HEK293 (cell line): Measurements from ENCODE around the gene CAP1.

ENCODE experiments used
- PRDM4 ChIP-seq: fragments of 450-650 bp; formaldehyde crosslinking; IDR thresholded peaks from 2 replicates; pipeline ENCODE4 v1.5.1; 2017; ENCODE audit warnings: missing biosample characterization, missing genetic modification characterization
- SALL2 ChIP-seq: fragments of 450-650 bp; formaldehyde crosslinking; IDR thresholded peaks from 2 replicates; pipeline ENCODE4 v1.5.0; 2017; ENCODE audit warnings: missing biosample characterization, mild to moderate bottlenecking, missing genetic modification characterization, borderline replicate concordance
- SCRT2 ChIP-seq: fragments of 450-650 bp; formaldehyde crosslinking; IDR thresholded peaks from 2 replicates; pipeline ENCODE4 v1.5.1; 2016; ENCODE audit warnings: missing biosample characterization, missing genetic modification characterization
- SETDB1 ChIP-seq: IDR thresholded peaks from one replicate; pipeline ENCODE4 v1.6.1; 2017; ENCODE audit warnings: mild to moderate bottlenecking, low read length, moderate library complexity, mixed read lengths; ENCODE audit not compliant: insufficient read length
- SP2 ChIP-seq: fragments of 450-650 bp; formaldehyde crosslinking; IDR thresholded peaks from 2 replicates; pipeline ENCODE4 v1.5.1; 2016; ENCODE audit warnings: missing biosample characterization, missing genetic modification characterization
- SP3 ChIP-seq: fragments of 450-650 bp; formaldehyde crosslinking; IDR thresholded peaks from 2 replicates; pipeline ENCODE4 v1.5.1; 2016; ENCODE audit warnings: missing biosample characterization, missing genetic modification characterization
- SP7 ChIP-seq: fragments of 450-650 bp; formaldehyde crosslinking; IDR thresholded peaks from 2 replicates; pipeline ENCODE4 v1.5.1; 2016; ENCODE audit warnings: missing biosample characterization, missing genetic modification characterization
- TCF7L2 ChIP-seq: IDR thresholded peaks from 2 replicates; pipeline ENCODE4 v1.6.1; 2011; ENCODE audit warnings: low read depth, mild to moderate bottlenecking, inconsistent platforms, low read length, moderate library complexity, borderline replicate concordance
- TSHZ1 ChIP-seq: fragments of 450-650 bp; formaldehyde crosslinking; IDR thresholded peaks from 2 replicates; pipeline ENCODE4 v1.5.1; 2016; ENCODE audit warnings: missing biosample characterization, missing genetic modification characterization, borderline replicate concordance
- WT1 ChIP-seq: fragments of 450-650 bp; formaldehyde crosslinking; IDR thresholded peaks from 2 replicates; pipeline ENCODE4 v1.5.1; 2016; ENCODE audit warnings: missing biosample characterization, missing genetic modification characterization
- ZBTB1 ChIP-seq: fragments of 450-650 bp; formaldehyde crosslinking; IDR thresholded peaks from 2 replicates; pipeline ENCODE4 v1.5.1; 2016; ENCODE audit warnings: missing biosample characterization, missing genetic modification characterization
- ZBTB21 ChIP-seq: fragments of 450-650 bp; formaldehyde crosslinking; IDR thresholded peaks from 2 replicates; pipeline ENCODE4 v1.5.1; 2017; ENCODE audit warnings: missing biosample characterization, missing genetic modification characterization
- ZBTB6 ChIP-seq: fragments of 450-650 bp; formaldehyde crosslinking; IDR thresholded peaks from 2 replicates; pipeline ENCODE4 v1.5.1; 2017; ENCODE audit warnings: missing biosample characterization, missing genetic modification characterization
- ZBTB8A ChIP-seq: fragments of 450-650 bp; formaldehyde crosslinking; IDR thresholded peaks from 2 replicates; pipeline ENCODE4 v1.5.1; 2016; ENCODE audit warnings: missing biosample characterization, missing genetic modification characterization
- ZFHX2 ChIP-seq: fragments of 450-650 bp; formaldehyde crosslinking; conservative IDR thresholded peaks from 2 replicates; pipeline ENCODE4 v1.5.1; 2016; ENCODE audit warnings: missing biosample characterization, missing genetic modification characterization
- ZFP41 ChIP-seq: fragments of 450-650 bp; formaldehyde crosslinking; IDR thresholded peaks from 2 replicates; pipeline ENCODE4 v1.5.1; 2016; ENCODE audit warnings: missing biosample characterization, missing genetic modification characterization, borderline replicate concordance
- ZNF114 ChIP-seq: fragments of 450-650 bp; formaldehyde crosslinking; IDR thresholded peaks from 2 replicates; pipeline ENCODE4 v1.5.0; 2017; ENCODE audit warnings: missing biosample characterization, missing genetic modification characterization
- ZNF132 ChIP-seq: fragments of 450-650 bp; formaldehyde crosslinking; IDR thresholded peaks from 2 replicates; pipeline ENCODE4 v1.5.1; 2017; ENCODE audit warnings: missing biosample characterization, missing genetic modification characterization, borderline replicate concordance
- ZNF146 ChIP-seq: fragments of 450-650 bp; formaldehyde crosslinking; IDR thresholded peaks from 2 replicates; pipeline ENCODE4 v1.5.1; 2016; ENCODE audit warnings: missing biosample characterization, missing genetic modification characterization
- ZNF2 ChIP-seq: fragments of 450-650 bp; formaldehyde crosslinking; IDR thresholded peaks from 2 replicates; pipeline ENCODE4 v1.5.1; 2016; ENCODE audit warnings: missing biosample characterization, missing genetic modification characterization
- ZNF24 ChIP-seq: fragments of 450-650 bp; formaldehyde crosslinking; IDR thresholded peaks from 2 replicates; pipeline ENCODE4 v1.5.1; 2016; ENCODE audit warnings: missing biosample characterization, missing genetic modification characterization
- ZNF266 ChIP-seq: fragments of 450-650 bp; formaldehyde crosslinking; IDR thresholded peaks from 2 replicates; pipeline ENCODE4 v1.5.1; 2016; ENCODE audit warnings: missing biosample characterization, missing genetic modification characterization, low read depth
- ZNF302 ChIP-seq: fragments of 450-650 bp; formaldehyde crosslinking; IDR thresholded peaks from 2 replicates; pipeline ENCODE4 v1.5.1; 2016; ENCODE audit warnings: missing biosample characterization, missing genetic modification characterization, low read depth
- ZNF324 ChIP-seq: fragments of 450-650 bp; formaldehyde crosslinking; IDR thresholded peaks from 2 replicates; pipeline ENCODE4 v1.5.1; 2016; ENCODE audit warnings: missing biosample characterization, missing genetic modification characterization
- ZNF433 ChIP-seq: fragments of 450-650 bp; formaldehyde crosslinking; IDR thresholded peaks from 2 replicates; pipeline ENCODE4 v1.5.1; 2016; ENCODE audit warnings: missing biosample characterization, missing genetic modification characterization, low read depth
- ZNF555 ChIP-seq: fragments of 450-650 bp; formaldehyde crosslinking; conservative IDR thresholded peaks from 2 replicates; pipeline ENCODE4 v1.5.1; 2017; ENCODE audit warnings: missing biosample characterization, mild to moderate bottlenecking, missing genetic modification characterization, inconsistent platforms
- ZNF580 ChIP-seq: fragments of 450-650 bp; formaldehyde crosslinking; IDR thresholded peaks from 2 replicates; pipeline ENCODE4 v1.5.1; 2016; ENCODE audit warnings: missing biosample characterization, missing genetic modification characterization
- ZNF830 ChIP-seq: fragments of 450-650 bp; IDR thresholded peaks from 2 replicates; pipeline ENCODE4 v1.5.0; 2018; ENCODE audit warnings: missing biosample characterization, missing genetic modification characterization, low read depth, mild to moderate bottlenecking, moderate library complexity
- ZSCAN18 ChIP-seq: fragments of 450-650 bp; formaldehyde crosslinking; IDR thresholded peaks from 2 replicates; pipeline ENCODE4 v1.5.1; 2016; ENCODE audit warnings: missing biosample characterization, missing genetic modification characterization

CAP1 gene

GRCh38 chr1:40040511-40041465 lies at the start of gene CAP1 (continued):
- TF ChIP-seq ZNF146 (tag by site-specific recombination), result no peak
- no peak for TF ChIP-seq PRDM4 (tag by site-specific recombination)
- TF ChIP-seq ZFP41 (tag by site-specific recombination), result no peak
- no peak for TF ChIP-seq ZNF830 (tag by site-specific recombination)
- TF ChIP-seq ZNF132, result no peak
- peak; percentile 99 for TF ChIP-seq SP3
- TF ChIP-seq TCF7L2, result no peak
- no peak for TF ChIP-seq ZFHX2
- peak; percentile 78 for TF ChIP-seq ZBTB6 (tag by site-specific recombination)
- no peak for TF ChIP-seq ZBTB1 (tag by site-specific recombination)
- TF ChIP-seq ZNF266 (tag by site-specific recombination), result no peak
- TF ChIP-seq ZNF302 (tag by site-specific recombination), result no peak
- TF ChIP-seq SP2 (tag by site-specific recombination), result peak; percentile 99
- no peak for TF ChIP-seq SETDB1
- TF ChIP-seq ZNF433 (tag by site-specific recombination), result no peak
- TF ChIP-seq WT1, result 0 out of 2 replicates have a peak, but pooled peaks have one; percentile 31
- TF ChIP-seq SCRT2 (tag by site-specific recombination), result no peak
- TF ChIP-seq ZBTB21 (tag by site-specific recombination), result no peak
- TF ChIP-seq ZNF114, result no peak
- TF ChIP-seq ZNF24 (tag by site-specific recombination), result 0 out of 2 replicates have a peak, but pooled peaks have one; percentile 21
- TF ChIP-seq SALL2, result no peak
- no peak for TF ChIP-seq ZSCAN18 (tag by site-specific recombination)
- TF ChIP-seq ZNF2, result peak; percentile 60
- TF ChIP-seq ZBTB8A (tag by site-specific recombination), result peak; percentile 18; the same call in 1 of the 2 replicates
- peak; percentile 20; the same call in 1 of the 2 replicates for TF ChIP-seq SP7 (tag by site-specific recombination)
- peak; percentile 37; the same call in 1 of the 2 replicates for TF ChIP-seq ZNF580
- TF ChIP-seq ZNF324 (tag by site-specific recombination), result no peak; the same call in 1 of the 2 replicates
- no peak for TF ChIP-seq ZNF555 (tag by site-specific recombination)
- TF ChIP-seq TSHZ1 (tag by site-specific recombination), result no peak
